ENCODE data around the gene HSPA4.
"Not testable (repeated sequence)": the region's sequence is repeated elsewhere in the genome, so short reads cannot be mapped to it uniquely, and the experiment has no call there.

HSPA4 gene

GRCh38 chr5:133051542-133052316, at the start of gene HSPA4:
TSS of gene HSPA4 (plus strand) at chr5:133052013. CDS start at chr5:133052251, 238 bp downstream.
- DNase-seq, result peak; percentile 100

DNA sequence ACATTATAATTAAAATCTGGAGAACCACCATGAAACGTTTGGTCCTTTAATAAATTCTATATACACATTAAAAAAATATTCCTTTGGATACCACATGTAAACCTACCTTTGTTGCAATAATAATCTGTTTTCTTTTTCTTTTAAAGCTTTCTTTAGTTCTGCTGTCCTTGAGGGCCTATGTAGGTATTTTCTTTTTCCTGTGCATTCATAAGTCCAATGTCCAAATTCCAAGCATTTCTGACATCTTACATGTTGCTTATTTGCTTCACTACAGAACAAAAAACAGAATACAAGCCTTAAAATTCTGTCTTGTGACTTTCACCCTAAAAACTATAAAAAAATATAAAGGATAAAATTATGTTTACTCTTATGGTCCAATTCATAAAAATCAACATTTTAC, 45.2 kb upstream of the HSPA4 start:
- DNase-seq, result no peak

- DNase-seq, result not testable (repeated sequence)
These were observed 43.4 kb upstream of the HSPA4 start for GRCh38 chr5:133008455-133008854.

DNA sequence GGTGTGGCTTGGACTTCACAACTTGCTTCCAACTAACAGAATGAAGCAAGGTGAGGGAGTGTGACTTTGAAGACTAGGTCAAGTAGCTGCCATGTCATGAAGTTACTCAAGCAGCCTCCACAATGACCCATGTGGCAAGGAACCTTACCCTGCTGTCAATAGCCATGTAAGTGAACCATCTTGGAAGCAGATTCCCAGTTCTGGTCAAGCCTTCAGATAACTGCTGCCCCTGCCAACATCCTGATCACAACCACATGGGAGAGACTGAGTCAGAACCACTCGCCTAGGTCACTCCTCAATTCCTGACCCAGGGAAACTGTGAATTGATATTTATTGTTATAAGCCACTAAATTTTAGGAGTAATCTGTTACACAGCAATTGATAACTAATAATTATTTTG, 36.3 kb upstream of the HSPA4 start:
- DNase-seq, result no peak

DNA sequence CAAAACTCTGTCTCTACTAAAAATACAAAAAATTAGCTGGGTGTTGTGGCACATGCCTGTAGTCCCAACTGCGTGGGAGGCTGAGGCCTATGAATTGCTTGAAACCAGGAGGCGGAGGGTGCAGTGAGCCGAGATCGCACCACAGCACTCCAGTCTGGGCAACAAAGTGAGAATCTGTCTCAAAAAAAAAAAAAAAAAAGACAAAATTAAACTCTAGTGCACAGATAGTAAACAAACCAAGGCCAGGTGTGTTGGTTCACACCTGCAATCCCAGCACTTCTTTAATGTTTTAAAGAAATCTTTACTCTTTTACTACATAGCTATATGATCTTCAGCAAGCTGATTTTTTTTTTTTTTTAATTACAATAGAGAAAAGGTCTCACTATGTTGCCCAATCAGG, 33.8 kb upstream of the HSPA4 start:
- DNase-seq, result no peak

- DNase-seq, result not testable (repeated sequence)
These were observed 32.3 kb upstream of the HSPA4 start for GRCh38 chr5:133019471-133019870.

DNA sequence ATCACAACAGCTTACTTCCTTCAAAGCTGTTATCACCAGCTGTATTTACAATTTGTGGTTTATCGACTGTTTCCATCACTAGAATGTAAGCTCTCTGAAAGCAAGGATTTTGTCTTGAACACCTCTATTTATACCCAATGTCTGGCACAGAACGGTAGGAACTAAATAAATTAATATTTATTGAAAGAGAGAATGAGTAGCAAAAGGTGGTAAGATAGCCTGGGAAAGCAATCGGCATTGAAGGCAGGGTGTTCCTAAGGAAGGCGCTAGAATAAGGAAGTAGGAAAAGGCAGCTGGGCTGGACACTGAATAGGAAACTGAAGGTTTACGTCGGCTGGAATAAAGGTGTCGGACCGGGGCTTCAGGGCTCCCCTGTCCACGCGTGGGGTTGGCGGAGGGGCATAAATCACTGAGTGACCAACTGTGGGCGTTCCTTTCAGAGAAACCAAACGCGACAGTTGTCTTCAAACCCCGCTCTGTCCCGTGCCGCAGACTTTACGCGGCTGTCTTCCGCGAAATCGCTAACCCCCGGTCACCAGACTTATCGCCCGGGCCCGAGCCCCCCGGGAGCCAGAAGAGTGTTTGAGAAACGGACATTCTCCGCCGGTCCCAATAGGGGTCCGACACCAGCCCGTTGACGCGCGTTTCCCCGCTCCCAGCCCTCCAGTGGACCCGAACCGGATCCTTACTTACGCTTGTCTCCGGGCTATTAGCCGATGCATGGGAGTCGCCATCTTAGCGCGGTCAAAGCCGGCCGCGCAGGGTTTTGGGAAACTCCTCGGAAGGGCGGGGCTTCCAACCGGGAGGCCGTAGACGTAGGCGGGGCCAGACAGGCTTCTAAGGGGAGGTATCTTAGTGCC, 25.8 kb upstream of the HSPA4 start, which contains the start of gene ZCCHC10:
ZCCHC10 (minus strand) TSS at position 746 of the 860 bp plus-strand sequence; CDS start at position 734, 12 bp downstream.
- peak; percentile 98 for DNase-seq

GRCh38 chr5:133026664-133027153, 25.1 kb upstream of the HSPA4 start:
- no peak for DNase-seq

DNA sequence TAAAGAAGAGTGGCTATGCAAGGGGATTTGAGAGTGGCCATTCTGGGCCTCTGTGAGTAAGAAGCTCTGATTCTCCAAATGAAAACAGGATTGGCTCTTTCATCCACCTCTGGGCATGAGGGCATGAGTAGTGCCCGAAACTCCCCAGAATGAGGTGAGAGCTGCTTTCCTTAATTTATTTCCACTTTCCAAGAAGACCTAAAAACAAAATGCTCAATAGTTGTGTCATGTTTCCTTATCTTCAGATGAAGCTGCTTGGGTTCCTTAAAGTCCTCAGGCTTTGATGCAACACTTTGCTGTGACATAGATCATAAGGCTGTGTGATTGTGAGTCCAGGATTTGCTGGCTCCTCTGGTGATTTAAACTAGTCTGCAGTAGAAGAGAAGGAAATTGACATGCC, 22.4 kb upstream of the HSPA4 start:
- DNase-seq, result no peak

DNA sequence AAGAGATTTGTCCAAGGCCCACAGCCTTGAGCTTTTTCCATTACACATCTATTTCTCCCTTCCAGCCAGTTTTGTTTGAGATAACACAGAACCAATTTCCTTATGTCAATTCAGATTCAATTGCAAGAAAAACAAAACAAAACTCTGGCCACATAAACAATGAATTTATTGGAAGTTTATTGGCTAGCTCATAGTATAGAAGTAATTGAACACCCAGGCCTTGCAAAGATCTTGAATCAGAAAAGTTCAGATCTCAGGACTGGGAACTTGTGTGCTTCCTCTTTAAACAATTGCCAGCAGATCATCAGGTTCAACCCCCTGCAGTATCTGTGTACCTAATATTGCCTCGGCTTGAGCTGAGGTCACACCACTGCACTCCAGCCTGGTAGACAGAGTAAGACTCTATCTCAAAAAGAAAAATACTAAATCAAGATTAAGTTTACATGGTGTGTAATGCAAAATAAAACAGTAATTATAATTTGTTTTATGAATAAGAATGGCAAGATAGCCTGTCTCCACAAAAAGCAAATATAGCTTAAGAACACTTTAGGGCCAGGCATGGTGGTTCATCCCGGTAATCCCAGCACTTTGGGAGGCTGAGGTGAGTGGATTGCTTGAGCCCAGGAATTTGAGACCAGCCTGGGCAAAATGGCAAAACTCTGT, 21.3 kb upstream of the HSPA4 start:
- no peak for DNase-seq

DNA sequence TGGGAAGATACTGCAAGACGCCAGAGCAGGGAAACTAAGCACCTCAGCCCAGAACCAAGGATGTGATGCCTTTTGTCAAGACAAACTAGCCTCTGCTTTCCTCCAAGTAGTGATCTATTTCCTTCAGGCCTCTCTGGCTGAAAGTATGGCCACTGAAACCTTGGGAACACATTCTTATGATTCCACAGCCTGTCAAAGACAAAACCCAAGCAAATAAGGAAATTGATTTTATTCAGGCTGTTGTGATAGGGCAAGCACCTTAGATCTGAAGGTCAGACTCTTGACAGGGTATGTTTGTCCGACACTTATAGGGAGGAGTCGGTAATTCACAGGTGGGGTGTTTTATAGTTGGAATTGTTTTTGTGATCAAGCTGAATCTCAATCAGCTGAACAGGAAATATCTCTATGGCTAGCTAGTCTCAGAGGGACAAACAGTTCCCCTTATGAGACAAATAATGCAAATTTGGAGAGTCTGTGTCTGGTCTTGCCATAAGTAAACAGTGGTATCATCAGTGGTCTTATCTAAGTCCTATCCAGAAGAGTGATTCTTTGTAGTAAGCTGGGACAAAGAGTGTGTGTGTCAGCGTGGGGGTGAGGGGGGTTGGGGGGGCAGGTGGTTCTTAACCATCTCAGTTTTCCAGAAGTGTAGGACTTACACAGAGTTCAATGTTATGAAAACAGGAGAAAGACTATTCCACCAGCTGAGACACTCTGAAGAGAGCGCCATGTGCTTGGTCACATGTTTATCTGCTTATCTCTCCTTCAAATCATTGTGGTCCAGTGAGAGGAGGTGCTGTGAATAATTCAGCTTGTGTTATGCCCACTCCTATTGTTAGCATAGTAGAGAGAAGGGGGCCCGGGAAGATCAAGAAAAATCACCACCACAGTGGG, 18.7 kb upstream of the HSPA4 start:
- no peak for DNase-seq

- DNase-seq, result no peak
These were observed 17.7 kb upstream of the HSPA4 start for GRCh38 chr5:133034064-133034463.

DNA sequence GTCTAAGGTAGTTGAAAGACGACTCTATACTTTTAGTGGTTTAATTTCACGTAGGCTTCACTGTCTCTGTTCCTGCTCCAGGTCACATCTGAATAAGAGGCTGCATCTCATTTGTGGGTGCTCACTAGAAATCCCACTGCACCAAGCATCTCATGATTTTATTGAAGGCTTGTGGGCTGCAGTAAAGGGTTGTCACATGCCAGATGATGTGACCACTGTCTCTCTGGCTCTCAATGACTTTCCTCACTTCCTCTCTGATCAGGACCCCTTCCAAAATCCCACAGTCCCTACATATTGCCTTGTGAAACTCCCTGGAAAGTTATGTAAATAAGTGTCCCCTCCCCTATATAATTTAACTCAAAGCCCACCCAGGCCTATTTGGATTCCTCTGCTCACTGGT, 16.6 kb upstream of the HSPA4 start:
- no peak for DNase-seq

DNA sequence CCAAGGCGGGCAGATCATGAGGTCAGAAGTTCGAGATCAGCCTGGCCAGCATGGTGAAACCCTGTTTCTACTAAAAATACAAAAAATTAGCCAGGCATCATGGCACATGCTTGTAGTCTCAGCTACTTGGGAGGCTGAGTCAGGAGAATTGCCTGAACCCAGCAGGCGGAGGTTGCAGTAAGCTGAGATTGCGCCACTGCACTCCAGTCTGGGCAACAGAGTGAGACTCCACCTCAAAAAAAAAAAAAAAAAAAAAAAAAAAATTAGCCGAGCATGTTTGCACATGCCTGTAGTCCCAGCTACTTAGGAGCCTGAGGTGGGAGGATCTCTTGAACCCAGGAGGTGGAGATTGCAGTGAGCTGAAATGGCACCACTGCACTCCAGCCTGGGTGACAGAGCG, 15.1 kb upstream of the HSPA4 start:
- DNase-seq, result not testable (repeated sequence)

DNA sequence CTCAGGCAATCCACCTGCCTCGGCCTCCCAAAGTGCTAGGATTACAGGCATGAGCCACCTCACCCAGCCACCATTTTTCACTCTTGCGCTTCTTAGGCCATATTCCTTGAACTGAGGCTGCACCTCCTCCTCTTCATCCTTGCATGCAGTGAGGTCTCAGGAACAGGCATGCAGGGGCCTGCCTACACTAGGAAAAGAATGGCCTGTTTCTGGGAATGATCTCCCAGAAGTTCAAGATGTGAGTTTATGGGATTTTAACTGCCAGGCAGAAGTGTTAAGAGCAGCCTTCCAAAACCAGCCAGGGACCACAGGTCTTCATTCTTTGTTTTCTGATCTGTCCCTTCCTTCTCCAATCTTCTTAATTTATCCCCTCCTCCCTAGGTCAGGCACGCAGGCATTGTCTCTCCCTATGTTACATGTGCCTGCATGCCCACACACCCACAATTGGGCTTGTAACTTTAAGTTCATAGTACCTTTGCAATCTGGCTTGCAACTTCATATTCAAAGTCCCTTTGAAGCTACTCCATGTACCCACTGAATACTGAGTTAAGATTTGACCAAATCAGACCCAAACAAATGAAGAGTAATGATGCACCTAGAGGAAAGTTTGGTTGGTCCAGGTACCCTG, 10.5 kb upstream of the HSPA4 start:
- no peak for DNase-seq

DNA sequence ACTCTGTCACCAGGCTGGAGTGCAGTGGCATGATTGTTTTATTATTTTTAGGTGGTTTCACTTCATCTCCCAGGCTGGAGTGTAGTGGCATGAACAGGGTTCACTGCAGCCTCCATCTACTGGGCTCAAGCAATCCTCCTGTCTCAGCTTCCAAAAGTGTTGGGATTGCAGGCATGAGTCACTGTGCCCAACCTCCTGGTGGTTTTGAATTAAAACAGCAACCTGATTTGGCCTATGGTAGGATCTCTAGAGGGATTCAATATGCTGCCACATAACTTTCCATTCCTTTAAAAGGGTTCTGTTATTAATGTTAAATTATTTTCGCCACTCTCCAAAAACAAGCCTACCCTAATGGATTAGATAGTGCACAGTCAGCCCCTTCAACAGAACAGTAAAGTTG, 9.9 kb upstream of the HSPA4 start:
- no peak for DNase-seq

DNA sequence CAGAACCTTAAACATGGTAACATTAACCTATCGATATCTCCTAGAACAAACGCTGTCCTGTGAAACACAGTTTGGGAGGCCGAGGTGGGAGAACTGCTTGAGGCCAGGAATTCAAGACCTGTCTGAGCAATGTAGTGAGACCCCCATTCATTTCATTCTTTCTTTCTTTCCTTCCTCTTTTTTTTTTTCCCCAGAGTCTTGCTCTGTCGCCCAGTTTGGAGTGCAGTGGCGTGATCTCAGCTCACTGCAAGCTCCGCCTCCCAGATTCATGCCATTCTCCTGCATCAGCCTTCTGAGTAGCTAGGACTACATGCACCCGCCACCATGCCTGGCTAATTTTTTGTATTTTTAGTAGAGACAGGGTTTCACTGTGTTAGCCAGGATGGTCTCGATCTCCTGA, 5.3 kb upstream of the HSPA4 start:
- not testable (repeated sequence) for DNase-seq

DNA sequence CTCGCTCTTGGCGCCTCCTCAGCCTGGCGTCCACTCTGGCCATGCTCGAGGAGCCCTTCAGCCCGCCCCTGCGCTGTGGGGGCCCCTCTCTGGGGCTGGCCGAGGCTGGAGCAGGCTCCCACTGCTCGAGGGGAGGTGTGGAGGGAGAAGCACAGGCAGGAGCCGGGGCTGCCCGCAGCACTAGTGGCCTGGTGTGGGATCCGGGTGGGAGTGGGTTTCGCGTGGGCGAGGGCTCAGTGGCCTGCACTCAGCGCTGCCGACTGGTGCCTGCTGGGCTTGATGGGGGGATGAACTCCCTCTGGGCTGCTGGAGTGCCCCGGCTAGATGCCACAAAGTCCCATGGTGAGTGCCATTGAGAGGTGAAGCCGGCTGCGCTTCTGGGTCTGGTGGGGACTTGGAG, 4.4 kb upstream of the HSPA4 start:
- DNase-seq, result no peak

DNA sequence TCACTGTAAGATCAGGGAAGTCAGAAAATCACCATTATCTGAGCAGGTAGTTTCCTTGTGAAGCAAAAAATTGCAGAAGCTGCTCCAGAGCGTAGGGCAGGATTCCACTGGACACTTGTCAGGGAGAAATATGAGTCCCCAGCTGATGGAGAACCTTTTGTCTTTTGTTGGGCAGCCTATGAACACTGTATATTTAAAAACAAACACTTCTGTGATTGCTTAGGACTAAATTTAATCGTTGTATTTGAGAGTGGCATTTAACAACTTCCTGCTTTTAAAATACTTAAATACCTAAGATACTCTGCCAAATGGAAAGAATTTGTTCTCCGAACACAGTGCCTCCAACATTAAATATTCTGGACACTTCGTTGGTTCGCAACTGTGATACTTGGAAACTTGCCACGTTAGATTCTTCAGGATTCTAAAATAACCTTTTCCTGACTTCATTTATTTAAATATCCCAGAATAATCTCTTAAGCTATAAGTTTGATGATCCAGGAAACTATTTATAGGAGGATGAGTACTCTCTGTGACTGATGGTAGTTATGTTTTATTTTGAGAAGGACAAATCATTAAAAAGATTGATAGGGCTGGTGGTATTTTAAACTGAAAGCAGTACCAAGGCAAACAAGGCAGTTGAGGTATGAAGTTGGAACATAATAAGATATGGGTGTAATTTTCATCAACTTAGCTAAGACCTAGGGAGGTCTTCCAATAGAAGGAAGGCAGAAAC, 2.7 kb upstream of the HSPA4 start:
- DNase-seq, result peak; percentile 65

DNA sequence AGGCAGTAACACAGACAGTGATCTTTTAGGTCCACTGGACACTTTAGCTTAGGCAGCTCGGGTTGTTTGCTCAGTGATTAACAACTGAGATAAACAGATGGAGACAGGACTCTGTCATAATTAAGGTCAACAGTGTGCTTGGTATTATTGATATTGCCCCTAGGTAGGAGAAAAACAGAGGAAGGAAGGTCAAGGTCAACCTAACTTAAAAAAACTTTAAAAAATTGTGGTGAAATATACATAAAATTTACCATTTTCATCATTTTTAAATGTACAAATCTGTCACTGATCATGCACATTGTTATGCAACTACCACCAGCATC, 2.1 kb upstream of the HSPA4 start:
- DNase-seq, result peak; percentile 94

DNA sequence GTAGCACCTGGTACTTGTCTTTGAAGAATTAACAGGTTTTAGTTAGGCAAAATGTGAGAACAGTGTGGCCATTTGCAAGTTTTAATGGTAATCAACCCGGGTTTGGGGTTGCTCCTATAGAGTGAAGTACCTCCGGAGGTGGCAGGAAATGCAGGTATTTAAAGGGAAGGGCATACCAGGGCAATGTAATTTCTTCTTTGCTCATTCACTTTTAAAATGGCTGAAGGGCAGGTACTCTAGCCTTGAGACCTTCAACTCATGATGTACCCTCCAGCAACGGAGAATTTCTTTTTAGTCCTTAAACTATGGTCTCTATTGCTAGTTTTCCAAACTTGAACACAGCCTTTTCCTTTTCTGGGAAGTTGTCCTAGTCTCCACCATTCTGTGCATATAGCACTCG, 1.3 kb upstream of the HSPA4 start:
- DNase-seq, result peak; percentile 33
